Stimulated activated CD4-positive, alpha-beta T cell treated with anti-CD3 and anti-CD28 coated beads, Interleukin-2, amount 100 ng/mL, for 48 hours (primary cell): ENCODE data around the gene IGSF9B.
A peak's percentile ranks its signal among the peaks of the same experiment; 100 is the strongest.

Experiments used
- DNase-seq, 2 donors: peaks; one replicate each; pipeline ENCODE4 v3.0.0-alpha.2; 2020

IGSF9B gene

DNA sequence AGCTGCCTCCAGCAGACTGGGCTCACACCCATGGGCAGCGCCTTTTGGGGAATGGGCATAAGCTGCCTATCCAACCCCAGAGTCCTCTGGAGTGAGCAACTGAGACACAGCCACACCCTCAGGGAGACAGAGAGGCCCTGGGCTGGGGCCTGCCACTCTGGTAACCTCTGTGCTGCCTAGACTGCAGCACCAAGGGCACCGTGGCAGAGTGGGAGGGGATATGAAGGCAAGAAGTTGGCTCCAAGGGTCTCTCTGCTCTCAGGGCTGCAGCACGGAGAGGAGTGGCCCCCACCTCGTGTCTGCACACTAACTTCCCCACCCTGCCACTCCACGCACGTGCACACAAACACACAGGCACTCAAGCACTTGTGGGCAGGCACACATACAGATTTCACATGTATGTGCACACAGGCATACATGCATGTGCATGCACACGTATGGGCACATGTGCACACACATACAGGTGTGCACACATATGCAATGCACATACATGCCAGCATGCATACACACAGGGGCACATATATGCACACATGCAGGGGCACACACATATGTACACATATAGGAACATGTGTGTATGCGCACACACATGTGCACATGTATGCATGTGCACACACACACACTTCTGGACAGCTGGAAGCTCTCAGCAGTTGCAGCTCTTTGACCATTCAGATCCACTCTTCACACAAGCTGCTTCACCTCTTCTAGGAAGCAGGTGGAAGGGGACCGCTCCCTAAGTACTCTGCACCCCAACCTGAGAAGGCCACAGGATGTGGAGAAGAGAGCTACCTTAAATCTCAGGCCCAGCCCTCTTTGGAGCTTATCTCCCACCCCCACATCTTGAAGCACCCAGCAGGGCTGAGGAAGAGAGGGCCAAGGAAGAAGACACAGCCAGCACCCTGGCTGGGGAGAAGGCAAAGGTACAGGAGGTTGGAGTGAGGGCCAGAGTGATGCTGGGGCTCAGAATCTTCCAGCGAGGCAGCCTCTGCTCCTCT, 4.3 kb downstream of the IGSF9B start:
- no peak for DNase-seq

- DNase-seq = no peak
These were observed 5.2 kb downstream of the IGSF9B start for GRCh38 chr11:133951327-133952198.

GRCh38 chr11:133950874-133951326, 5.9 kb downstream of the IGSF9B start:
- DNase-seq = no peak

GRCh38 chr11:133950421-133950820, 6.3 kb downstream of the IGSF9B start:
- DNase-seq = no peak

DNA sequence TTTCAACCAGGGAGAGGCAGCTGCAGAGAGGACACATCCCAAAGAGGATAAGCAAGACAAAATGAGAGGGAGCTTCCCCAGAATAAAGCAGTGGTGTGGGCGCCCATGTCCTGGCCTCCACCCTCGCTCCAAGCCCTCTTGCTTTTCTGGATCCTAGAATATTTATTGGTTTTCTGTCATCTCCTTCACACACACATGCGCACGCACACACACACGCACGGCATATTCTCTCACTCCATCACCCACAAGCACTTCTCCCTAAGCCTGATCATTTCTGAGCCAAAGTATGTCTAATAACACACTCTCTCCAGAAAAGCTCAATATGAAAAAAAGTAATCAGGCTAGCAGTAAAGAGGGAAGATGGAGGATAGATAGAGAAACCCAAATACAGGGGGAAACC, 7.6 kb downstream of the IGSF9B start:
- no peak for DNase-seq

DNA sequence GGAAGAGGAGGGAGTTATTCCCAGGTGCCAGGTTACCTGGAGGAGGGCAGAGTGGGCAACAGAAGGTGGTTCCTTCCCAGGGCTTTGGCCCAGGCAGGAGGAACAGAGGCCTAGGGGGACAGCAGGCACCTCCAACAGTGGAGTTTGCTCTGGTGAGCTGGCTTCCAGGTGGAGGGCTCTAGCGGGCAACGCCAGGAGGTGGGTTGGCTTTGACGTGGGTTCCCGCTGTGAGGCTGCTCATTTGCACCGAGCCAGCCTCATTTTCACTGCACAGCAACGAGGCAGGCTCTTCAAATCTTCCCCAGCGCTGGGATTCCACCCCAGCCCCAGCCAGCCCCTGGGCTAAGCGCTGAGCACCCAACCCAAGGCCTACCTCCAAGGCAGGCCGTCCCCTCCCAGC, 8.1 kb downstream of the IGSF9B start:
- DNase-seq = no peak

DNA sequence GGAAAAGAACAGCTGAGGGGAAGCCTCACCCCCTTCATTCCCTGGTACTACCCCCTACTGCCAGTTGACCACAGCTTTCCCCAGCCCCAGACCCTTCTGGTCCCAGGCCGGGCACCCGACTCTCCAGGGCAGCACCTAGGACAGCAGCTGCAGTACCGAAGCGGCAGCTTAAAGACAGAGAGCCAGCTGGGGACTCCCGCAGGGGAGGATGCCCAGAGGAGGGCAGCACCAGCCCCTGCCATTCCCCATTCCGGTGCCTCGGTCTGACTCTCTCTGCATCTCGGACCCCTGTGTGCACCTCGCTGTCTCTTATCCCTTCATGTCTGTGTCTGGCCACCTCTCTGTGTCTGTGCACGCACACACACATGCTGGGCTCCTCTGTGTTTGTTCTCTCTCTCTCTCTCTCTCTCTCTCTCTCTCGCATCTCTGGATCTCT, 9.4 kb downstream of the IGSF9B start:
- DNase-seq = peak in 1 of 2 donors; percentile 44

DNA sequence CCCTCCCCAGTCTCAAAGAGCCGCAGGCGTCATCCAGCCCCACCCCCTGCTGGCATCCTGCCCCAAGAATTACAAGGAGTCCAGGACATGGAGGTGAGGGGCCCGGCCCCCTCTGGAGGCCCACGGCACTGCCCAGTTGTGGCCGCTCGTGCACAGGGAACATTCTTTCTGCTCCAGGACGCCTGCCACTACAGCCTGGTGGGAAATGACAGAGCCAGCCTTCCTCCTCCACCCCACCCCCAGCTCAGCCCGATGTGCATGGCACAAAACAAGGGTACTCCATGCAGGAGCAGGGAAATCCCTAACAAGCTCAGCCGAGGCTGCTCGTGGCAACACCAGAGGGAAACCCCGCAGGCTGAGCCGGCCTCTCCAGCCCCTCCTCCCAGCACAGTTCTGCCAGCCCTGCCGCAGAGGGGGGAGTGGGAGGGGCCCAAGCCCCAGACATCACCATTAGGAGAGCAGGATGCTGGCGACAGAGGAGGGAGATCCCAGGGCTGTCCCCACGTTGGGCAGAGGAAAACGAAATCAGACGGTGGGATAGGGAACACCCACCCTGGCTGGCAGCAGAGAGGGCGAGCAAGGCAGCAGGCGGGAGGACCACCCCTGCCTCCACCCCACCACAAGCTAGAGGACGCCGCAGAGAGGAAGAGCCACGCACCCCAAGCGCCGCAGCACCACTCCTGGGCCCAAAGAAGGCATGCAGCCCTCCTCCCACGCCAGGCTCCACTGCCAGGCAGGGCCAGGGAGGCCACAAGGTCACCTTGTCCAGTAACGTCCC, 10.0 kb downstream of the IGSF9B start:
- no peak for DNase-seq

DNA sequence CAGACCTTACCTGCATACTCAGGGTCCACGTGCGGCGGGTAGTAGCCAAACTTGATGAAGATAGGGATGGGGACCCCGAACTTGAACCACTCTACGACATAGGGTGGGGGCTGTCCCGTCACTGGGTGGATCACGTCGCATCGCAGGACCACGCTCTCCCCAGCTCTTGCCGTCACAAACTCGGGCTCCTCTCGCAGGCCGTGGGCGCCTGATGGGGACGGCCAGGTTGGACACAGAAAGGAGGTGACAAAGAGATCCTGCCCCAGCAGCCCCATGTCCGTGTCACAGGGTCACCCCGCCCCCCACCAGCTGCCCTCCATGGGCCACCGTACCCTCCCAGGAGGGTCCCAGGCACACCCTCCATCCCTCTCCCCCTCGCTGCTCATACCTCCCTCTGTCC, 10.7 kb downstream of the IGSF9B start:
- DNase-seq = no peak

DNA sequence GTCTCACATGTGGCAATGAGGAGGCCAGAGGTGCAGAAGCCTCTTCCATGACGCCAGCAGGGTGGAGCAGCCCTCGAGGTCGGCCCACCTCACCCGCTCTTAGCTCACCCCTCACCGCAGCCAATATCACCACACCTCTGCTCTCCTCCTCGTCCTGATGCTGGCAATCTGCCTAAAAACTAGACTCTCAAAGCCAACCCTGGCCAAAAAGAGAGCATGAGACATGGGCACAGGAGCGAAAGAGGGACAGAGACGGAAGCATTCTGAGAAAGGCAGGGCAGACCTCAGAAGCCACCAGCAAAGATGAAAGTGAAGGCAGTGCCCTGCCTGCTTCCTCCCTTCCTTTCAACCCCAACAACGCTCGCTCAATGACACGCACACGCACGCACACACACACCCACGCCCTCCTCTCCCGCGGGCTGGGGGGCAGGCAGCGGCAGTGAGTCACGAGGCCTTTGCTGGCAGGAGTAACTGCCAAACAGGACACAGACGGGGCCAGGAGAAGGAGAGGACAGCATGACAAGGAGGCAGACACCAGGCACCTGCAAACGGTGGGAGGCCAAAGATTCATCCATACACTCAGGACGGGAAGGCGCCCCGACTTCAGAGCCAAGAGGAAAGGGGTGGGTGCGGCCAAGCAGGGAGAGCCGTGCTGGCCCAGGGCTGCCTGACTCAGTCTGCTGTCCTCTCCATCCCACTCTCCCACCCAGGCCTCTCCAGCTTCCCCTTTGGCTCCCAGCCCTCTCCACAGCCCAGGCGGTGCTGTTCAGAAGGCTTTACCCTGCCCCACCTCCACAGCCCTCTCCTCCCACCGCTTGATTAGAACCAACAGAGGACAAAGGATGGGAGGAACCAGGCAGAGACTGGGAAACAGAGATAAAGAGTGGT, 11.4 kb downstream of the IGSF9B start:
- peak; percentile 64 to 72 for DNase-seq

DNA sequence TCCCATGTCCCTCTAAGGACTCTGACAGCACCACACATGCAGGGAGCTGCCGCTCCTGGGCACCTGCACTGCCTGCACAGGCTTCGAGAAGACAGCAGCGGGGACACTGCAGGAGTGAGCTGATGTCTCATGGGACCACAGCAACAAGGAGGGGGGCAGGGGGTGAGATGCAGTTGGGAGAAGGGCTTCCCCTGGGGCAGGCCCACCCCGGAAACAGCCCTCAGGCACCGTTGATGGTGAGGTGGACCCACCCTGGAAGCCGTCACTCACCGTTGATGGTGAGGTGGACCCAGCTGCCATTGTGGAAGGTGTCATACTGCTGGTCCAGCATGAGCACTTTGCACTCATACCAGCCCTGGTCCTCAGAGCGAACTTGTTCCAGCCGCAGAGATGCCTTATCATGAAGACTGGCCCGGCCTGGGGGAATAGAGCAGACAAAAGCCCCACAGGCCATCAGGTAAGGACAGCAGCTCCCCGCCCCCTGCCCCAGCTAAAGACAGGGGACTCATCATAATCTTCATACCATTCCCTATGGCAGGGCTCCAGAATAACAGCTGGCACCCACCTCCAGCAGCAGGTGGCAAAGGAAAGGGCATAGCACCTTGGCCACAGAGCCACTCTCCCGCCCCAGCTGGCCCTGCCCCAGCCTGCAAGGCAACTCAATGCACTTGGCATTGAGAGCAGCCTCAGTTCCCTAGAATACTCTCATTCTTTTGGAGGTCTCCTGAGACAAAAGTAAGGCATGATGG, 12.6 kb downstream of the IGSF9B start:
- DNase-seq = no peak

DNA sequence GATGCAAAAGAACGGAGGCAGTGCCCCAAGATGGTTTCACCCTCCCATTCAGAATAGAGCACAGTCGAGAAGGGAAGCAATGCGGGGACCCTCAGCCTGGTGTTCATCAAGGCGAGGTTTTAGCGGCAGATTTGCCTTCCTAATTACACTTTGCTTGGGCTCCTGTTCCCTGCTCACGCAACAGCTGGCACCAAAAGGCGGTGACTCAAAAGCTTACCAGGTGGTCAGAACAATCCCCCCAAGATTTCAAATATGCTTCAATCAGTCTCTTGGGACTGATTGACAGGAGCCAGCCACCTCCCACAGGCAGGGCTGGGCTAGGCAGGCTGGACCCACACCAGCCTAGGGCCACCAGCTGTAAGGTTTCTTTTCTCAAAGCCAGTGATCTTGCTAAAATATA, 14.2 kb downstream of the IGSF9B start:
- no peak for DNase-seq

- no peak for DNase-seq
These were observed 15.2 kb downstream of the IGSF9B start for GRCh38 chr11:133941546-133941945.

GRCh38 chr11:133940034-133940433, 16.7 kb downstream of the IGSF9B start:
- no peak for DNase-seq

- DNase-seq = no peak
These were observed 17.2 kb downstream of the IGSF9B start for GRCh38 chr11:133939558-133939957.

DNA sequence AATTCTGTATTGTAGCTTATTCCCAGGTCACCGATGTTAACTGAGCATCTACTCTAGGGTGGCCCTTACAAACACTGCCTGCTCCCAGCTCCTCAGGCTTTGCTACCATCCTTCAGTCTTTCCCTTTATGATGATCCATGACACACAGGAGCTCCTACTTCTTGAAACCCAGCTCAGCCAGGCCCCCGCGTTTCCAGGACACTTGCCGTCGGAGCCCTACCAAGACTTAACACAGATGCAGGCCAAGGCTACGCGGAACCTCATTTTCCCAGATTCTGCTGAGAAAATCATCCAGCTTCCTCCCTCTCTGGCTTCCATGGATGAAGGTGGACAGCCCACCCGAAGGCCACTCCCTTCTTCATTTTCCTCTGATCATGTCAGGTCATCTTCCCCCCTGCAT, 18.6 kb downstream of the IGSF9B start:
- DNase-seq = no peak

DNA sequence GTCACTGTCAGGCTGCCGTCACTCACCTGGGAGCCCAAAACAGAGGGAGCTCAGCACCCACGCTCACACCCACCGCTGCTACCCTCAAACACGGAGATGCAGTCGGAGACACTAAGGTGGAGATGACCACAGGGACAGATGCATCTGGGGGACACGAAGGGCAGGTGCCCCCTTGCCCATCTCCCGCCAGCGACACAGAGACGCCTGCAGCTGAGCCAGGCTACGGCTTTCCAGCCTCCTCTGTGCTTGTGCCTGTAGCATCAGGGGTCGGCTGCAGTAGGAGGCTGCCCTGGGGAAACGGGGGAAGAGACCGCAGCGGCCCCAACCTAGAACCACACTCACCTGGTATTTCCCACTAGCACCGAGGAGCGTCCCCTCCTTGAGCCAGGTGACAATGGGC, 19.3 kb downstream of the IGSF9B start:
- no peak for DNase-seq

GRCh38 chr11:133937015-133937414, 19.8 kb downstream of the IGSF9B start:
- DNase-seq = no peak

- DNase-seq = no peak
These were observed 20.2 kb downstream of the IGSF9B start for GRCh38 chr11:133936592-133936991.

DNA sequence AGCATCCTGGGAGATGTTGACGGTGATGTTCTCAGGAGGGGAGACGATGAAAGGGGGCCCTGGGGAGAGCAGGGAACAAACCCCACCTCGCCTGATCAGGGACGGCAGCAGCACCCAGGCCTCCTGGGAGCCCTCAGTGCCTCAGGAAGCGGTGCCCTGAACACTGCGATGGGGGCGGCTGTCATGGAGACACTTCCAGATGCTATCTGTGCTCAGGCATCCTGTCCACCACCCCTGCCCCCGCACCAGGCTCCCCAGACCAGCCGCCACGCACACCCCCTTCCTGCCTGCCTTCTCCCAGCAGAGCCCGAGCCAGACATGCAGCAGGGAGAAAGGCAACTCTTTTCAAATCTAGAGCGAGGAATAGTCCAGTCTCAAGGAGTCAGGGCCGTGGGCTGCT, 20.6 kb downstream of the IGSF9B start:
- DNase-seq = no peak

- DNase-seq = no peak
These were observed 21.2 kb downstream of the IGSF9B start for GRCh38 chr11:133935551-133935910.
